GM19035 (cell line): Measurements from ENCODE around the gene LIM2.

Experiments used
- ATAC-seq: cut with Tn5 transposase; IDR thresholded peaks from one replicate; pipeline ENCODE4 v1.9.1; 2021; ENCODE audit not compliant: unreplicated experiment

Gene LIM2

DNA sequence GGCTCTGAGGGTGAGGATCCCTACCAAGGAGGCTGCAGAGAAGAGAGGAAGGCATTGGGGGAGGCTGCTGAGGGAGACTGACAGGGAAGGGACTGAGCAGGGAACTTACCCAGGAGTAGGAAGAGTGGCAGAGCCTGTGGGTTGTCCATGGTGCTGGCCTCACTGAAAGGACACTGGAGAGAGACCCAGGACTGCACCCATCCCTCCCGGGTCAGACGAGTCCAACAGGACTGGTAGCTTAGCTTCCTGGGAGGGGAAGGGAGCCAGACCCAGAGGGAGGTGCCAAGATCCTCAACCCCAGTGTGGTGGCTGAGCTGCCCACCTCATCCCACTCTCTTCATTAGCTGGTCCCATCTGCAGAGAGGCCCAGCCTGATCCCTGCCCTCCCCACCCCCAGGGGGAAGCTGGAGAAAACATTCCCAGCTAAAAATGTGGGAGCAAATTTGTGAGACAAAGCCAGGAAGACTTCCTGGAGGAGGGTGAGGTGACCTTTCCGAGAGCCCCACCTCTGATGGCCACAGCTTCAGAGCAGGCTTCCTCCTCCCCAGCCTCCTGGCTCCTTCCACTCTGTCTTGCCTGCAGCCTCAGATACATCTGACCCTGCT lies 45.7 kb downstream of the LIM2 start, which contains the start of gene VSIG10L:
Gene VSIG10L (minus strand): TSS at position 164 of the 605 bp plus-strand sequence. CDS start 15 bp downstream, at position 149.
- no peak for ATAC-seq

DNA sequence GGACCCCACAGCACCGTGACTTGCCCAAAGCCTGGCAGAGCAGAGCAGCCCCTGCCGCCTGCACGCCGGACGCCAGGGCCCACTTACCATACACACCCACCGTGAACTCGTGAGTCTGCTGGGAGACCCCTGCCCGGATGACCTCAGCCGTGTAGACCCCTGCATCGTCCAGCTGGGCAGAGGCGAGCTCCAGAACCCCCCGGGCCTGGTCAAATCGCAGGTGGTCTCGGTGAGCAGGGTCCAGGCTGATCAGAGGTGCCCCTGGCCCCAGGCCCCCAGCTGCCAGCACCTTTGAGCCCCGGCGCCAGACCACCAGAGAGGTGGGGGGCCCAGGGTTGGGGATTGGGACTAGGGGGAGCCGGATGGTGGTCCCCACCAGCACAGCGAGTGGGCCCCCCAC lies 46.7 kb downstream of the LIM2 start:
- no peak for ATAC-seq

DNA sequence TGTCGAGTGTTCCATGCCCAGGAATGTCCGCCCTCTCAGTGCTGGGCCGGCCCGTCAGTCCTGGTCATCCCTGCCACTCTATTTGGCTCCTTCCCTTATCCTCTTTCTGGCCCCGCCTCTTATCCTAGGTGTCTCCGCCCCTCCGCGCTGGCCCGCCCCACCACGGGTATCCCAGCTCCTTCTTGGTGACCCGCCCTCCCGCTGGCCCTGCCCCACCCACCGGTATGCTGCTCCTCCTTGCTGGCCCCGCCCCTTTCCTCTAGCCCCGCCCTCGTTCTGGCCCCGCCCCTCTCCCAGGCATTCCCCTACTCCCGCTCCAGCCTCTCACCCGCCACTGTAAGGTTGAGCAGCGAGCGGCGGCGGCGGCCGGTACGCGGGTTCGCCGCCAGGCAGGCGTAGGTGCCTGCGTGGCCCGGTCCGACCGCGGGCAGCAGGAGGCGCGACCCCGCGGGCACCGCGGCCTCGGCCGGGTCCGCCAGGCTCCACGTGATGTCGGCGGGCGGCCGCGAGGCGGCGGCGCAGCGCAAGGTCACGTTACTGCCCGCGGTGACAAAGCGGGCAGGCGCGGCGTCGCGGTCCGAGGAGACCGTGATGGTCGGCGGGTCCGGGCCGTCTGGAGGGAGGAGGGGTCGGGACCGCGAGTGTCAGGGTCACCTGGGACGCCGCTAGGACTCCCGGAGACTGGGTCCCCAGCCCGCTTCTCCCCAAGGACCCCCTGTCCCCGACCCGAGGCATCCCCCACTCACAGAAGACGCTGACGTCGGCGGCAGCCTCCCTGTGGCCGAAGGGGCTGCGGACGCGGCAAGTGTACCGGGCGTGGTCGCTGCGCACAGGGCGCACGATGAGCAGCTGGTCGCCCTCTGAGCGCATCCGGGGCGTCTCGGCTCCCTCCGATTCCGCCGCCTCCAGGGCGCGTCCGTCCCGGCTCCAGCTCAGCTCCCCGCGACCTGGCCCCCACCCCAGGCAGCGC lies 47.8 kb downstream of the LIM2 start:
- ATAC-seq: peak; percentile 64

DNA sequence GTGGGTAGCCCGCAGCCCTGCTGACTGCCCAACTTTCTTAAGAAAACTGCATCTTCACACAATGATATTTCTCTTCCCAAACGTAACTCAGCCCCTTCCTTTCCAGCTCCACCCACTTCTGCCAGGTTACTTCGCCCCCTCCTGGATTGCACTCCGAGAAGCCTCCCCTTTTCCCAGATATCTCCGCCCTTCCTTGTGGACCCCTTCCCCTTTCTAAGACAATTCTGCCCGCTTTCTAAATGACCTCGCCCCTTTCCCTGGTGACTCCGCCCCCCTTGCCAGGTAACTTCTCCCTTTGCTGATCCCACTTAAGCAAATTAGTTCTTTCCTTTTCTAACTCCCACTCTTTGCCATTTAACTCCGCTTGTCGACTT lies 48.5 kb downstream of the LIM2 start:
- no peak for ATAC-seq

DNA sequence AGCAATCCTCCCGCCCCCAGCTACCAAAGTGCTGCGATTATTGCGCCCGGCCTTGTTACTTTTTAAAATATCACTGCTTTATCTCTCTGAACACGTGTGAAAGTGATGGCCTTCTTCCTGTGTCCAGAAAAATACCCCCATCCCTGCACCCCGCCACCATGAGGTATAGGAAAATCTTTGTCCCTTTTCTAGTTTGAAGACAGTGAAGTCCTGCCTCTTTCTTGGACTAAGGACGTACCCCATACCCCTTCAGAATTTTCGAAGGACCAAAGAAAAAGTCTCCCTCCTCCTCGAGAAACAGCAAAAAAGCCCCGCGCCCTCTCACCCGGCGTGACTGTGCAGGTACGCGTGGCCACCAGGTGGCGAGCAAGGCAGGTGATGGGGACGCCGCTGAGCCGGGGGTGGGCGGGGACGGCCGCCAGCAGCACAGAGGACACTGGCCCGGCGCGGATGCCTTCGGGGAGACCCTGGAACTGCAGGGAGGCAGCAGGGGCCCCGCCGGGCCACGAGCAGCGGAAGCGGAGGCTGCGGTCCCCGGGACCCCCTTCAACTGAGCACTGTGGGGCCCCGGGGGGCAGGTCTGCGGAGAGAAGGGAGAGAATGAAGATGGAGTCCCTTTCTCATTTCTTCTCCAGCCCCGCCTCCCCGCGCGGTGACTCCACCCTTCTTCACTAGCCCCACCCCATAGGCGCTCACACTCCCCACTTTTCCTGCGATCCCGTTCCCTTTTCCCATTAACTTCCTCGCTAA lies 49.0 kb downstream of the LIM2 start:
- ATAC-seq: peak; percentile 56

DNA sequence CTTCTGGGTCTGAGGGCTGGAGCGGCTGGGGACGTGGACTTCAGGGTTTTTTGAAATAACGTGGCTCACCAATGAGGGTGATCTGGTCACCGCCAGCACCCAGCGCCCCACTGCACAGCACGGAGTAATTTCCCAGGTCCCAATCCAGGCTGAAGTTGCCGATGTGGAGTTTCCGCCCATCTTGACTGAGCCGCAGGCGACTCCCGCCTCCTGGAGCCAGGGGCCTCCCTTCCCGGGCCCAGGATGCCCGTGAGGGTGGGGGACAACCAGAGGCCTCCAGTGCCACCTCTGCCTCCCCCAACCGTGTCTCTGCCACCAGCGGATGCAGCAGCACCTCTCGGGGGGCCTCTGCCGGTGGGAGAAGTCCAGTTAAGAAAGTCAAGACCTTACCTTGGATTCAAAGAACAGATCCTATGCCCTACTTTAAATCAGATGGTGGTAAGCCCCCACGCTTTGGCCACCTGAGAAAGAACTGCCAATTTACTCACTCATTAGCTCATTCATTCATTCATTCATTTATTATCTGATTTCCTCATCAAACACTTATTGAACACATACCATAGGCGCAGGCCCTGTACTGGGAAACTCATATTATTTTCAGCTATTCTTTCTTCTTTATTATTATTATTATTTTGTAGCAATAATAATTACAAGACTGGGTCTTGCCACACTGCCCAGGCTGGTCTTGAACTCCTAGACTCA lies 49.8 kb downstream of the LIM2 start:
- ATAC-seq: no peak

DNA sequence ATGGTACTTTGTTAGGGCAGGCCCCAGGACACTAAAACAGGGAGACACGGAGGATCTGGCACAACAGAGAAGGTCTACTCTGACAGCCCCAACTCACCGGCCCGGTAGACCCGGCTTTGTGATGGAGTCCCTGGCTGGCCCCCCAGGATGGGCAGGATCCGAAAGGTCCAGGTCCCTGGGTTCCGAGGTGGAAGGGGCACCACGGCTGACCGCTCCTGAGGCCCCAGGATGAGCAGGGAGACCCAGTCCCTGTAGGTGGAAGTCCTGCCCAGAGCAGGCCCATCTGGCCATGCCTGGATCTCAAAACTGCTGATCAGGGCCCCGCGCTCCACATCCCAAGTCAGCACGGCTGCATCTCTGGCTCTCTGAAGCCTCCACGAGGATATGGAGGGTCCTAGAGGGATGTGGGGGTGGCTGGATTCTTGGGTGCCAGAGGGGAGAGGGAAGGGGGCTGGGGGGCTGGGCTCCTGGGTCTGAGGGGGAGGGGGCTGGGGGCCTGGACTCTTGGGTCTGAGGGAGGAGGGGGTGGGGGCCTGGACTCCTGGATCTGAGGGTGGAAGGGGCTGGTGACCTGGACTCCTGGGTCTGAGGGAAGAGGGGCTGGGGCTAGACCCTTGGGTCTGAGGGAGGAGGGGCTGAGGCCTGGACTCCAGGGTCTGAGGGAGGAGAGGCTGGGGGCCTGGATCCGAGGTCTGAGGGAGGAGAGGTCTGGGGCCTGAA lies 50.5 kb downstream of the LIM2 start:
- no peak for ATAC-seq

DNA sequence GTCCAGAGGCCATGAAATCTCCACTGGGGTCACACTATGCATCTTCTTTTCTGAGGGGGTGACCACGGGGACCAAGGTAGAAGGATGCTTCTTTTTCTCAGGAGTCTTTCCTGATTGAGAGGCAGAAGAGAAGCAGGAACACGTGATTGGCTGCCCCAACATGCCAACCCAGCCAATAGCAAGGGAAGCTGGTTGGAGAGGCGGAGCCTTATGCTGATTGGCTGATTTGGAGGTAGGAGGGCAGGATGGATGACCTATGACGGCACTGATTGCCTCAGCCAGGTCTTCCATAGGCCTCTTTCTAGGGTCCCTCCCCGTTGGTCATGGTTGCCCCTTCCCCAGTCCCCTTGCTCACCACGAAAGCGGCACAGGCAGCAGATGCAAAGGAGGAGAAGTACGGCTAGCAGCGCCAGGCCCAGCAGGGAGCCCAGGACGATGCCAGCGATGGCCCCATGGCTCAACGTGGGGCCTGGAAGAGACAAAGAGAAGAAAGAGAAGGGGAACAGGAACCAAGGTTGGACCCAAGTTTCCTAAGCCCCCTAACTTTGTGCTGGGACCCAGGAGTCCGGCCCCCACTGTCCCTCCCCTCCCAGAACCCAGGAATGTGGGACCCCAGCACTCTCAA lies 53.8 kb downstream of the LIM2 start:
- ATAC-seq: no peak

DNA sequence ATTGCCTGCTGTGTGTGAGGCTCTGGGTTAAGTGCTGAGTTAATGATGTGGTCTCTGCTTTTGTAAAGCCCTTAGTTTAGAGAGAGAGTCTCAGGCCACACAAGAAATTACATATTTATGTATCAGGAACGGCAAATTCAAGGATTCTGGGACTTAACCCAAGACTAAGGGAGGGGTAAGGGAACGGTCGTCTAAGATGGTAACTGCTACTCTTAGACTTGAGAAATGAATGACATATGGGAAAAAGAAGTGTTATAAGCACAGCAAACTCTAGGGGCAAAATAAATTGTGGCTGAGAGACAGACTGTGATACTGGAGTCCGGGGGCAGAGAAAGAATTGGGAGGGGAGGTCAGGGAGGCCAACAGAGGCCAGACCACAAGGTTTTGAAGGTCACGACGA lies 56.1 kb downstream of the LIM2 start:
- no peak for ATAC-seq

DNA sequence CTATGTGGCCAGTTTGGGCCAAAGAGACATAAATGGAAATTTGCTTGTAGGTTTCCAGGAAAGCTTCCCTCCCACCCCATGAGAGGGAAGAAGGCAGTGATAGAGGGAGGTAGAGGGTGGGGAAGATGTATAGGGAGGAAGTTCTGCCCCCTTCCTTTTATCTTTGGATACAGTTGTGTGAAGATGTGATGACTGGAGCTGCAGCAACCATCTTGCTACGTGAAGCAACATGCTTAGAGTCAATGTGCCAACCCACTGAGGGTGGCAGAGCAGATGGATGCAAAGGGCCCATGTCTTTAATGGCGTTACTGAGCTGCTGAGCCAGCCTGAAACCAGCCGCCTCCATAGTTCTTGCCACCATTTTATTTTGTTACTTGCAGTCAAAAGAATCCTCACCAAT lies 56.6 kb downstream of the LIM2 start:
- ATAC-seq: no peak

DNA sequence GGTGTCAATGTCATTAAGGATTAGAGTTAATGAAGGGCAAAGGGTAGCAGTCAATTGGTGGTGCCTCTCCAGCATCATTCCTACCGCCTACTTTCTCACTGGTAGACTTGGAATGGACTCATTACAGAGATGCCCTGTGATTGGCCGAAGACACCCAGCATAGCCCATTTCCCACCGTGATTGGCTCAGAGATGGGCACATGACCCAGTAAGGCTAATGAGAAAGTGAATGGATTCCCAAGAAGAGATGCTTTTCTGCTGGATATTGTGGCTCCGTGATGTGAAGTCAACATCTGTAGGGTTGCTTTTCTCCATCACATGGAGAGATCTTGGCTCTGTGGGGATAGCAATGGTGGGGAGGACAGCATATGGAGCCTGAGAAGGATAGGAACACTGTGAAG lies 57.4 kb downstream of the LIM2 start:
- ATAC-seq: no peak
